Glutamatergic neuron (in vitro differentiated cells): ENCODE data around the gene CD209. TPM values are rescaled to one million over a fixed set of nuclear protein-coding genes. Genes with fewer than 3 reads are reported as not detected.

Experiments
- DNase-seq: peaks from one replicate; pipeline ENCODE4 v3.0.0; 2022
- H3K27ac Mint-ChIP-seq: one replicate; pipeline ENCODE4 v1.8.0; 2020; ENCODE audit warnings: mild to moderate bottlenecking, mixed read lengths, inconsistent platforms; ENCODE audit not compliant: unreplicated experiment
- H3K27me3 Mint-ChIP-seq: one replicate; pipeline ENCODE4 v1.8.0; 2020; ENCODE audit warnings: mild to moderate bottlenecking, moderate library complexity, mixed read lengths, inconsistent platforms; ENCODE audit not compliant: unreplicated experiment
- H3K36me3 Mint-ChIP-seq: one replicate; pipeline ENCODE4 v1.8.0; 2020; ENCODE audit warnings: mild to moderate bottlenecking, mixed read lengths, inconsistent platforms; ENCODE audit not compliant: unreplicated experiment
- H3K4me1 Mint-ChIP-seq: one replicate; pipeline ENCODE4 v1.8.0; 2020; ENCODE audit warnings: mild to moderate bottlenecking, low read depth, mixed read lengths, inconsistent platforms; ENCODE audit not compliant: unreplicated experiment
- H3K4me3 Mint-ChIP-seq: one replicate; pipeline ENCODE4 v1.8.0; 2020; ENCODE audit warnings: mild to moderate bottlenecking, mixed read lengths, inconsistent platforms; ENCODE audit not compliant: unreplicated experiment
- H3K9me3 Mint-ChIP-seq: one replicate; pipeline ENCODE4 v1.8.0; 2020; ENCODE audit warnings: mild to moderate bottlenecking, moderate library complexity, mixed read lengths, inconsistent platforms; ENCODE audit not compliant: unreplicated experiment
- total RNA-seq: library from RNA; stranded (reverse); fragmentation: NEBNext Ultra II Directional; extraction: Animal tissue kit (Norgen Biotek cat#: 25700); gene quantifications from one replicate; pipeline ENCODE4 v1.2.1, GENCODE V29; 2021; ENCODE audit not compliant: unreplicated experiment
- TF ChIP-seq, protein P1 (sequence below): fragments of 200-600 bp; sonication (generic); IDR thresholded peaks from one replicate; pipeline ENCODE4 v1.5.0; 2021; ENCODE audit not compliant: partially characterized antibody, unreplicated experiment

Gene CD209
- total RNA-seq, 1 donor from 2014 or later, result not detected

DNA sequence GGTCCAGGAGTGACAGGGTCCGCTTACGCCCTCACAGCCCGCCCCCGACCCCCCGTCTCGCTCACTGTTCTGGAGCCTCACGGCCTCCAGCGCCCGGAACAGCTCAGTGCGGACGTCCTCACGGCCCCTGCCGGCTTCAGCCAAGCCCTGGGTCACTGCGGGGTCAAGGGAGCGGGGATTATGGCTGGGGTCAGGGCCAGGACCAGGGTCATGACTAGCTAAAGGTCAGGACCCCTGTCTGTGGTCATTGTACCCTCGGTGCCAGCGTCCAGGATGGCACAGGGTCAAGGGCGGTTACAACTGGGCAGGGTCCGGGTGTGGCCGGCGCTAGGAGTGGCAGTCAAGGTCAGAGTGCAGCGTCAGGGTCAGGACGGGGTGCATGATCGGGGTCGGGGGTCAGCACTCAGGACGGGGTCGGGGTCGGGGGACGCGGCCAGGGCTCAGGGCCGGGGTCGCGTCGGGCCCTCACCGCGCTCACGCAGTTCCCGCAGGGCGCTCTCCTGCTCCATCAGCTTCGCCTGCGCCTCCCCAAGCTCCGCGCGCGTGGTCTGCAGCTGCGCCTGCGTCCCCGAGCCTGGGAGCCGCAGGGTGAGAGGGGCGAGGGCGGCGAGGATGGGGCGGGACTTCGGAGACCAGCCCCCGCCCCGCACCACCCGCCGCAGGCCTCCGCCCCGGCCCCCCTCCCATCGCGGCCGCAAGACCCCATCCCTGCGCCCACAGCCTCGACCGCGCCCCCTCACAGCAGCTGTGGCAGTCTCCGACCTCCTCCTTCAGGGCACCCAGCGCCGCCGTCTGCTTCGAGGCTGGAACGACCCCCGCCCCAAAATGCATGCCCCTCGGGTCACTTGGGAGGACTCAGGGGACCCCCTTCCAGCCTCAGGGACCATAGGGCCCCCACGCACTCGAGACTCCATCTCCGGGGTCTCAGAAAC lies 16.8 kb downstream of the CD209 start:
- H3K36me3 Mint-ChIP-seq, result peaks cover 10% of the 10 kb centered on the region
- peak overlapping the region; percentile 76 for H3K4me3 Mint-ChIP-seq
- H3K27me3 Mint-ChIP-seq, result peaks cover 5% of the 10 kb centered on the region
- TF ChIP-seq, protein P1, sequence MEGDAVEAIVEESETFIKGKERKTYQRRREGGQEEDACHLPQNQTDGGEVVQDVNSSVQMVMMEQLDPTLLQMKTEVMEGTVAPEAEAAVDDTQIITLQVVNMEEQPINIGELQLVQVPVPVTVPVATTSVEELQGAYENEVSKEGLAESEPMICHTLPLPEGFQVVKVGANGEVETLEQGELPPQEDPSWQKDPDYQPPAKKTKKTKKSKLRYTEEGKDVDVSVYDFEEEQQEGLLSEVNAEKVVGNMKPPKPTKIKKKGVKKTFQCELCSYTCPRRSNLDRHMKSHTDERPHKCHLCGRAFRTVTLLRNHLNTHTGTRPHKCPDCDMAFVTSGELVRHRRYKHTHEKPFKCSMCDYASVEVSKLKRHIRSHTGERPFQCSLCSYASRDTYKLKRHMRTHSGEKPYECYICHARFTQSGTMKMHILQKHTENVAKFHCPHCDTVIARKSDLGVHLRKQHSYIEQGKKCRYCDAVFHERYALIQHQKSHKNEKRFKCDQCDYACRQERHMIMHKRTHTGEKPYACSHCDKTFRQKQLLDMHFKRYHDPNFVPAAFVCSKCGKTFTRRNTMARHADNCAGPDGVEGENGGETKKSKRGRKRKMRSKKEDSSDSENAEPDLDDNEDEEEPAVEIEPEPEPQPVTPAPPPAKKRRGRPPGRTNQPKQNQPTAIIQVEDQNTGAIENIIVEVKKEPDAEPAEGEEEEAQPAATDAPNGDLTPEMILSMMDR, result no peak
- DNase-seq, result peak; percentile 61
- H3K9me3 Mint-ChIP-seq, result no peaks in the 10 kb centered on the region
- H3K4me1 Mint-ChIP-seq, result peaks cover 7% of the 10 kb centered on the region
- no peak overlapping the region for H3K27ac Mint-ChIP-seq

DNA sequence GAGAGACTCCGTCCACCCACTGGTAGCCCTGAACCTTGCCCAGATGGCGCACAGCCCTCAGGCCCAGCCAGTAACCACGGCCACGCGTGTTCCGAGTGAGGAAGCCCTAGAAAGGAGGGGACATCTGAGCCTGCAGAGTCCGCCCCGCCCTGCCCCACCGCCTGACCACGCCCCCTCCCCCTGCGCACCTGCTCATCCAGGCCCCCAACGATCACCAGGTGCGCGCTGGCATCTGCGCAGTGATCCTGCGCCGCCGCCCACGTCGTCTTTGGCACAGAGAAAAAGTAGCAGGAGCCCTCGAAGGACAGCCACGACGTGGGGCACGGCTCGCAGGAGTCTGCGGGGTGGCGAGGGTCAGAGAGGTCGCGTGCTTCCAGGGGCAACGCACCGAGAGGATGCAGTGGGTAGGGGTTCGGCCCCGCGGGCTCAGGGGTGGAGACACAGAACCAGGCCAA lies 17.5 kb downstream of the CD209 start:
- peaks cover 7% of the 10 kb centered on the region for H3K4me1 Mint-ChIP-seq
- H3K27me3 Mint-ChIP-seq, result peaks cover 5% of the 10 kb centered on the region
- DNase-seq, result peak; percentile 24
- no peaks in the 10 kb centered on the region for H3K9me3 Mint-ChIP-seq
- peak overlapping the region; percentile 76 for H3K4me3 Mint-ChIP-seq
- peaks cover 10% of the 10 kb centered on the region for H3K36me3 Mint-ChIP-seq
- TF ChIP-seq, protein P1, result no peak
- H3K27ac Mint-ChIP-seq, result no peak overlapping the region

DNA sequence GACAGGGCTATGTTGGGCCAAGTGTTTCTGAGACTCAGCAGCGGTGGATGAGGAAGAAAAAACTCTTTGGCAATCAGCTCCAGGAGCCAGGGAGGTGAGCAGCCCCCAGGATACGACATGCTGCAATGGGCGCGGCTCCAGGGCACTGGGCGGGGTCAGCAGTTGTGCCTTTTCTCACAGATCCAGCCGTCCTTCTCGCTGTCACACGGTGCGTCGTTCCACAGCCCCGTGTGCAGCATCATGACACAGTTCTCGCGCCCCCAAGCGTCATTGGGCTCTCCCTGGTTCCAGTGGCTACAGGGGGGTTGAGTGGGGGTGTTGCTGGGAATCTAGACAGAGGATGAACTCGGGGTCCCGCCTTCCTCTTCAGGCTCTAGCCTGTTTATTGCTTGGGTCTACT lies 18.1 kb downstream of the CD209 start:
- DNase-seq, result peak; percentile 52
- peaks cover 2% of the 10 kb centered on the region for H3K9me3 Mint-ChIP-seq
- H3K27ac Mint-ChIP-seq, result peak overlapping the region; percentile 44
- TF ChIP-seq, protein P1, result no peak
- peak overlapping the region; percentile 76 for H3K4me3 Mint-ChIP-seq
- peaks cover 10% of the 10 kb centered on the region for H3K36me3 Mint-ChIP-seq
- H3K4me1 Mint-ChIP-seq, result peaks cover 7% of the 10 kb centered on the region
- H3K27me3 Mint-ChIP-seq, result peaks cover 7% of the 10 kb centered on the region

DNA sequence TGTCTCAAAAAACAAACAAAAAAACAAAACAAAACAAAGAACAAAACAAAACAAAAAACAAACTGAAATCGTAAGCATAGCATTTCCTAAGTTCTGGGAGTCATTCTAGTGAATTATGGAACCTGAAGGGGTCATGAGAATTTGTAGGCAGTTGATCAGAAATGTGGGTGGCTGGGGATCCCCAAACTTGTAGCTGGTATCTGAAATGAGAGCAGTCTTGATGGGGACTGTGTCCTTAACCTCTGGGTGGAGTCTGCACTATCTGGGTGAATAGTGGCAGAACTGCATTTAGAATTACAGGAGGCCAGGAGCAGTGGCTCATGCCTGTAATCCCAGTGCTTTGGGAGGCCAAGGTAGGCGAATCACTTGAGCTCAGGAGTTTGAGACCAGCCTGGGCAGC lies 21.5 kb downstream of the CD209 start:
- no peak overlapping the region for H3K4me3 Mint-ChIP-seq
- no peak overlapping the region for H3K27ac Mint-ChIP-seq
- H3K27me3 Mint-ChIP-seq, result peaks cover 15% of the 10 kb centered on the region
- peaks cover 19% of the 10 kb centered on the region for H3K9me3 Mint-ChIP-seq
- H3K36me3 Mint-ChIP-seq, result peaks cover 10% of the 10 kb centered on the region
- DNase-seq, result no peak
- TF ChIP-seq, protein P1, result no peak
- H3K4me1 Mint-ChIP-seq, result peaks cover 21% of the 10 kb centered on the region

DNA sequence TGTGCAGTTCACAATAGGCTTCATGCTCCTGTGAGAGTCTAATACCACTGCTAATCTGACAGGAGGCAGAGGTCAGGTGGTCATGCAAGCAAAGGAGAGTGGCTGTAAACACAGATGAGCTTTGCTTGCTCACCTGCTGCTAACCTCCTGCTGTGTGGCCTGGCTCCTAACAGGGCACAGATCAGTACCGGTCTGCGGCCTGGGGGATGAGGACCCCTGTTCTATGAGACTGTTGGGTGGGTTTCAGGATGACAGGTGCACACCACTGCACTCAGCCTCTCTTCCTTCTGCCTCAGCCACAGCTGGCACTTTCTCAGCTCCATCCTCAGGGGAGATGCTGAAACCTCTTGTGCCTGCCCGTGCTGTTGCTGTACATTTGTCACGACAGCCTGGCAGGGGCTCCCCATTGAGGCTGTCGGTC lies 25.1 kb downstream of the CD209 start:
- peak; percentile 82 for DNase-seq
- Mint-ChIP-seq H3K27me3 (peaks cover 18% of the 10 kb centered on the region), H3K9me3 (peaks cover 24% of the 10 kb centered on the region), H3K4me3 (peak overlapping the region; percentile 76), H3K27ac (peak overlapping the region; percentile 100), H3K4me1 (peaks cover 20% of the 10 kb centered on the region), H3K36me3 (peaks cover 4% of the 10 kb centered on the region)
- TF ChIP-seq, protein P1, result no peak
